Stimulated activated CD4-positive, alpha-beta T cell treated with anti-CD3 and anti-CD28 coated beads, TNF-alpha, amount 100 ng/mL, for 24 hours (primary cell): ENCODE measurements around the gene FCGBP.
A peak's percentile ranks its signal among the peaks of the same experiment; 100 is the strongest.
"Not testable (repeated sequence)": the region's sequence is repeated elsewhere in the genome, so short reads cannot be mapped to it uniquely, and the experiment has no call there.

Source experiments
- DNase-seq, 3 experiments: peaks; one replicate each; pipeline ENCODE4 v3.0.0-alpha.2; 2020; ENCODE audit warnings: low read depth in 3 of 3

The FCGBP gene

GRCh38 chr19:39934584-39935363 lies at the start of gene FCGBP:
TSS of gene FCGBP (minus strand) at chr19:39934634.
- no peak for DNase-seq

- no peak for DNase-seq
These were observed 49.4 kb upstream of the FCGBP start for GRCh38 chr19:39983695-39984300.

- no peak for DNase-seq
These were observed 48.4 kb upstream of the FCGBP start for GRCh38 chr19:39982883-39983282.

- DNase-seq: no peak
These were observed 40.1 kb upstream of the FCGBP start for GRCh38 chr19:39974377-39975155.

GRCh38 chr19:39971380-39972035 lies 37.1 kb upstream of the FCGBP start:
- no peak for DNase-seq

- peak; percentile 96 to 98 (median 98) for DNase-seq
These were observed 36.4 kb upstream of the FCGBP start, which contains the start of gene PSMC4 for GRCh38 chr19:39970675-39971379. TSS of gene PSMC4 (plus strand) at chr19:39971165. CDS start at chr19:39971203, 38 bp downstream.

- DNase-seq: no peak
These were observed 35.9 kb upstream of the FCGBP start for GRCh38 chr19:39970425-39970674.

- DNase-seq: no peak
These were observed 35.4 kb upstream of the FCGBP start for GRCh38 chr19:39969681-39970424.

- DNase-seq: no peak
These were observed 34.8 kb upstream of the FCGBP start for GRCh38 chr19:39969266-39969665.

- DNase-seq: no peak
These were observed 34.4 kb upstream of the FCGBP start for GRCh38 chr19:39968789-39969188.

- DNase-seq: no peak
These were observed 33.1 kb upstream of the FCGBP start for GRCh38 chr19:39967561-39967960.

GRCh38 chr19:39966617-39967016 lies 32.2 kb upstream of the FCGBP start:
- no peak for DNase-seq

- no peak for DNase-seq
These were observed 29.5 kb upstream of the FCGBP start for GRCh38 chr19:39963898-39964297.

GRCh38 chr19:39959407-39959806 lies 25.0 kb upstream of the FCGBP start:
- not testable (repeated sequence) for DNase-seq

GRCh38 chr19:39958942-39959341 lies 24.5 kb upstream of the FCGBP start:
- not testable (repeated sequence) for DNase-seq

GRCh38 chr19:39957886-39958285 lies 23.5 kb upstream of the FCGBP start:
- DNase-seq: not testable (repeated sequence)

GRCh38 chr19:39953915-39954314 lies 19.5 kb upstream of the FCGBP start:
- DNase-seq: no peak

GRCh38 chr19:39951686-39952085 lies 17.3 kb upstream of the FCGBP start:
- DNase-seq: no peak

GRCh38 chr19:39951065-39951650 lies 16.7 kb upstream of the FCGBP start:
- no peak for DNase-seq

GRCh38 chr19:39949026-39949747 lies 14.8 kb upstream of the FCGBP start:
- DNase-seq: no peak
